Stimulated activated CD4-positive, alpha-beta T cell treated with anti-CD3 and anti-CD28 coated beads, Interleukin-4, amount 100 ng/mL, for 24 hours (primary cell): ENCODE results near the gene KLHDC7A.

Experiments used
- DNase-seq: peaks from one replicate; pipeline ENCODE4 v3.0.0-alpha.2; 2020

Gene KLHDC7A

DNA sequence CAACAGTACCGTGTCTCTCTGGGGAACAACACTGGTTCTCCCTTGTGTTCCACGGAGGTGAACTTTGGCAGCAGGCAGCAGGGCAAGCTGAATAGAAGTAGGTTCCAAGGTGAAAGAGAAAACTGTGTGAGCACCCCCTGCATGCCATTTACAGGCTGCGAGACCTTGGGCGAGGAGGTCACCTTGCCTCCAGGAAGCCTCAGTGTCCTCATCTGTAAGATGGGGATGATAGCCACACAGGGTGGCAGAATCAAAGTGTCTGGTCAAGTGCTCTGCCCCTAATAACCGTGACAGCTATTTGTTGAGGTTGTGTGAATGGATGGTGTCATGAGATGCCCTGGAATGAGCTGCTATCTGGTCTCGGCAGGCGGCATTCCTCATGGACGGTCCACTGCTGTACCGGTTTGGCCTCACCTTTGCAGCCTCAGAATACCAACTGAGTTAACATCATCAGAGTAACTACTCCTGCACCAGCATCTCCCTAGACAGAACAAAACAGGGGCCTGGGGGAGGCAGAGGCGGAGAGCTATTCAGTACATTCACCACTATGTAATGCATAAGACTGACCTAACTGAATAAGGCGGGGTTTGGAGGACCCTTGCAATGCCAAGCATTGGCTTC lies 7.4 kb upstream of the KLHDC7A start:
- no peak for DNase-seq

DNA sequence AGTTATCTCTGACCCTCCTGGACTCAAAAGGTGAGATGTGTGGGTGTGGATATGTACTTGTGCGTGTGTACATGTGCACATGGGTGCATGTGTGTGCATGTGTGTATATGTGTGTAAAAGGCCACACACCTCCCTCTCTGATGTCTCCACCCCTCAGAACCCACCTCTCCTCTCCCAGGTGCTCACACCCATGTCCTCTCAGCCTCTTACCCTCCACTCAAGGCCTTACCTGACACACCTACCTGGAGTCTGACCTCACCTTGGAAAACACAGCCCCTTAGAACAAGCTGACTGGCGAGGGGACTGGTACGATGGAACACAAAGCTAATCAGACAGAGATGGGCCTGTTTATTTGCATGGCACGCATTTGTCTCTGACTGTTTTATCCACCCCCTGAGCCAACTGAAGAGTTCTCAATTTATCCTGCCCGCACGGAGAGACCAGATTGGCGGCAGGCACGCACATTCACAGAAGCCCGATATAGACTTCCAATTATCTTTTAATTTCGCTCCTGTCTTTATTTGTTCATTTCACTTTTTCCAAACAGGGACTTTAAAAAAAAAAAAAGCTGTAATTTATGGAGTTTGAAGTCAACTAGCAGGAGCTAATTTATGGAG lies 6.1 kb upstream of the KLHDC7A start:
- DNase-seq, result no peak

DNA sequence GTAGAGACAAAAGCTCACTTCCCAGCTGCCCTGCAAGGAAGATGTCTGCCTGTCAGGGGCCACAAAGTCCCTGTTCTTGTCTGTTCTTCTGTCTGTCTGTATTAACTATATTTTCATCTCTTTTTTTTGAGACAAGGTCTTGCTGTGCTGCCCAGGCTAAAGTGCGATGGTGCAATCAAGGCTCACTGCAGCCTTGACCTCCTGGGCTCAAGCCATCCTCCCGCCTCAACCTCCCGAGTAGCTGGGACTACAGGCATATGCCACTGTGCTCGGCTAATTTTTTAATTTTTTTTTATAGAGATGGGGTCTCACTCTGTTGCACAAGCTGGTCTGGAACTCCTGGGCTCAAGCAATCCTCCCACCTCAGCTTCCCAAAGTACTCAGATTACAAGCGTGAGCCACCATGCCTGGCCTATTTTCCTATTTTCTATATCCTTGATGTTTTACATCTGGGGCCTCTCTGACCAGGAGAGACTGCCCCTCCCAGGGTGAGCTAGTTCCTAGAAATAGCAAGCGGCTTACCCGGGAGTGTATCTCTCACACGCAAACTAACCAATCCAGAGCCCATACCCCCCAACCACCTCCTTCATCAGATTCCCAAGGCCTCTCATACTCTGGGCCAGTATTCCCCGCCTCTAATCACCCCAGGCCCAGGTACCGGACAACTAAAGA lies 5.4 kb upstream of the KLHDC7A start:
- DNase-seq, result no peak

DNA sequence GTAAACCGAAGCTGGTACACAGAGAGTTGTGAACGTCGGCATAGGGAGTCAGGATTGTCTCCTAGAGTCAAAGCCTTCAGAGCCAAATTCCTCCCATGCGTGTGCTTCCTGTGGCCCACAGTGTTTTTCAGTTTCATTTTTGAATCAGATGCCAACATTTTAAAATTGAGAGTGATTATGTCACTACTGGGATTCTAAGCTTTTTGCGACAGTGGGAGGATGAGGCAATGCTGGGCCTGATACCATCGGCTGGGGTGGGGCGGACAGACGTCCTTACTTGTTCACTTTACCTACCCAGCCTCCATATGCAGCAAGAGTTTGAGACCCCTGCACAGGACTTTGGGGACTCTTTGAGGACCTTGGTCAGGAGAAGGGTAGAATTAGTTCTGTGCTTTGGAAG lies 1.3 kb upstream of the KLHDC7A start:
- no peak for DNase-seq

DNA sequence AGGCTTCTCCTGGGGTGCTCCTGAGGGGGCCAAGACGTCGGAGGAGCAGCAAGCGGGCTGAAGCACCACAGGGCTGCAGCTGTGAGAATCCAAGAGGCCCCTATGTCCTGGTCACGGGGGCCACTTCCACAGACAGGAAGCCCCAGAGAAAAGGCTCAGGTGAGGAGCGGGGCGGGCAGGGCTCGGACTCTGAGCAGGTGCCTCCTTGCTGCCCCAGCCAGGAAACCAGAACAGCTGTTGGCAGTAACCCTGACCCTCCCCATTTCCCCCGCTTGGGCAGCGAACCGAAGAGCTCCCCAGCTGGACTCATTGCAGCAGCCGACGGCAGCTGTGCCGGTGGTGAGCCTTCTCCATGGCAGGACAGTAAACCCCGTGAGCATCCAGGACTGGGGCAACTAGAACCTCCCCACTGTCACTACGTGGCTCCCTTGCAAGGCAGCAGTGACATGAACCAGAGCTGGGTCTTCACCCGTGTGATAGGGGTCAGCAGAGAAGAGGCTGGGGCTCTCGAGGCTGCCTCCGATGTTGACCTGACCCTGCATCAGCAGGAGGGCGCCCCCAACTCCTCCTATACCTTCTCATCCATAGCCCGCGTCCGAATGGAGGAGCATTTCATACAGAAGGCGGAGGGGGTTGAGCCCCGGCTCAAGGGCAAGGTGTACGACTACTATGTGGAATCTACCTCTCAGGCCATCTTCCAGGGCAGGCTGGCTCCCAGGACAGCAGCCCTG lies 625 bp downstream of the KLHDC7A start:
- DNase-seq, result no peak

- DNase-seq, result no peak
Observed at GRCh38 chr1:18481921-18482701, 1.4 kb downstream of the KLHDC7A start.

GRCh38 chr1:18482721-18483425 lies 2.1 kb downstream of the KLHDC7A start:
- no peak for DNase-seq

GRCh38 chr1:18484276-18484675 lies 3.5 kb downstream of the KLHDC7A start:
- DNase-seq, result no peak

GRCh38 chr1:18484721-18485120 lies 4.0 kb downstream of the KLHDC7A start:
- DNase-seq, result no peak

DNA sequence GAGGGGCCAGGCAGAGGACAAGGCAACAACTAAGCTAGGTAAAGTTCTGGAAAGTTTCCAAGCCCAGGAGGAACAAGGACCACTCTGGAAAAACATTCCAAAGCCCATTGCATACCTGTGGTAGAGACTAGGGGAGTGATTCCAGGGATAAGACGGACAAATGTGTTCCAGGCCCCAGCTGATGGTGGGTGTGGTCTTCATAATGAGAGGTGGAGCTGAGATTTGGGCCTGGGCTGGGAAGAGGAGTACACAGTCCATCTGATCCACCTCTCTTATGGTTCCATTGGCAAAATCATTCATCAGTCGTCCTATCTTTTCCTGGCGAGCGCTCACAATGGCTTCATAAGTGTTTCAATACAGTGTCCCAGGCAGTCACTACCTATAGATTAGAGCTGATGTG lies 4.5 kb downstream of the KLHDC7A start:
- DNase-seq, result no peak

- no peak for DNase-seq
Observed at GRCh38 chr1:18486195-18486594, 5.5 kb downstream of the KLHDC7A start.

GRCh38 chr1:18489417-18490143 lies 8.8 kb downstream of the KLHDC7A start:
- DNase-seq, result no peak

DNA sequence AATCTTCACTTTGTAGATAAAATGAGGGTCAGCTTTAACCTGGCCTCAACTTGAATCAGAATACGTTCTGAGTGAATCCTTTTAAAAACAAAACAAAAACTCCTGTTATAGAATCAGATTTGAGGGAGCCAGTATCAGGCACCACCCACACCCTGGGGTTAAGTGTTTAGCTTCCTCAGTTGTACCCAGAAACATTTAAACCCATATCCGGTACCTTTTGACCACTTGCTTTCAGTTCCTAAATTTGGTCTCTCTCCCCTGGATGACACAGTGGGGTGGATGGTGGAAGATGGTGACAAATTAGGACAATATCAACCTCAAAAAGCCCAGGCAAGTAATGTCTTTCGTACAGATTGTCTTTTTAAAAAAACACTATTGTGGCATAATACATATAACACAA lies 10.4 kb downstream of the KLHDC7A start:
- DNase-seq, result no peak

- DNase-seq, result no peak
Observed at GRCh38 chr1:18494304-18494703, 13.6 kb downstream of the KLHDC7A start.

DNA sequence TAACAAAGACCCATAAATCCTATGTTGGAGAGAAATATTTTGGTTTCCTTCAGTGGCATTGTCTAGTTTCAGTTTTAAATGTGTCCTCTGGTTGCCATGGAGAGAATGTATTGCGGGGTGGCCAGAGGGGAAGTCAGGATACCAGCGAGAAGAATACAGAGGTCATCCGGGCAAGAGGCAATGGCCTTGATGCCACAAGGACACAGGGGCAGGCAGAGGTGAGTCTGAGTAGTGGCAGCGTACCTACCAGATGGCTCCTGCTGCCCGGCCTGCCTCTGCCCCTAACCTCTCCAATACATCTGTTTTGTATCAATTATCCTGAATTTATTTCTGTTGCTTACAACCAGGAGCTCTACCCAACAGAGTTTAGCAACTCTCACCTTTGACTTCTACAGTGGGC lies 14.9 kb downstream of the KLHDC7A start:
- DNase-seq, result no peak

DNA sequence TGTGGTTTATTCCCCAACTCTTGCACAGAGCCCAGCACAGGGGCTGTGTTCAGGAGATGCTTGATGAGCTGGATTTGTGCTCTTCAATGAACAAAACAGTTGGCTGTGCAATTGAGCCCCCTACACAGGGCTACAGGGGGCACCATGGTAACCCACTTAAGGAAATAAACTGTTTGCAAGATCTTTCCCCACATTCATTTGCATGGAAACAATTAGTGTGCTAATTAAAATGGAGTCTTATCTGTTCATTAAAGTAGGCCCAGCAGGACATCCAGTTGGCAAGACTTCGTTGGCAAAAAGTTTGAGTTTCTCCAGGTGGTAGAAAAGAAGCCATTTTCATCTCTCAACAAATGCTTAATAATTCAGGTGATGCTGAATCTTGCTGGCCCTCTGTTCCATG lies 15.3 kb downstream of the KLHDC7A start:
- no peak for DNase-seq

GRCh38 chr1:18496497-18497235 lies 15.9 kb downstream of the KLHDC7A start:
- no peak for DNase-seq

GRCh38 chr1:18501833-18502232 lies 21.1 kb downstream of the KLHDC7A start:
- DNase-seq, result no peak

GRCh38 chr1:18504609-18505008 lies 23.9 kb downstream of the KLHDC7A start:
- DNase-seq, result no peak

DNA sequence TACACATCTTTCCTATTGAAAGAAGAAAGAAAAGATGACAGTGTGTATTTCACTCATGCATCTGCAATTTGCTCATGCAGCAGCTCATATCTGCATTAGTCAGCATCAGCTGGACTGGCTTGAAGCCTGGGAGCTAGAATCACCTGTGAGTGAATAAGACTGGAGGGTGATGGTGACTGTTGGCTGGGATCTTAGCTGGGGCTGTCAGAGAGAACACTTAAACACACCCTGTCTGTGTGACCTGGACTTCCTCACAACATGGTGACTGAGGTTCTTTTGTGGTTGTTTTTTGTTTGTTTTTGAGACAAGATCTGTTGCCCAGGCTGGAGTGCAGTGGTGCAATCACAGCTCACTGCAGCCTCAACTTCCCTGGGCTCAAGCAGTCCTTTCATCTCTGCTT lies 24.9 kb downstream of the KLHDC7A start:
- no peak for DNase-seq

- no peak for DNase-seq
Observed at GRCh38 chr1:18508084-18508483, 27.4 kb downstream of the KLHDC7A start.
